Thyroid gland (tissue), 4 donors: ENCODE measurements around the gene C2orf42.

ENCODE experiments used
- CTCF ChIP-seq, 6 experiments: fragments of 200-600 bp in 3 of 6; fragments of 450-650 bp in 3 of 6; sonication (generic) in 3 of 6; IDR thresholded peaks; one replicate each; pipeline ENCODE4 v1.5.1; 2016 to 2019; ENCODE audit warnings: antibody characterized with exemption in 6 of 6, mild to moderate bottlenecking in 2 of 6, inconsistent platforms in 1 of 6, moderate library complexity in 1 of 6
- POLR2A ChIP-seq, 2 donors: fragments of 450-650 bp; IDR thresholded peaks; one replicate each; pipeline ENCODE4 v1.6.1; 2017; ENCODE audit warnings: antibody characterized with exemption in 2 of 2, mild to moderate bottlenecking in 2 of 2, moderate library complexity in 1 of 2

GRCh38 chr2:70190418-70191243, at the start of gene C2orf42:
- TF ChIP-seq CTCF (IDR thresholded peaks at IDR 0.05) (no peak), POLR2A (IDR thresholded peaks at IDR 0.05) (peak; percentile 86 to 91)
